ENCODE measurements around the gene ANO10.

The ANO10 gene

GRCh38 chr3:43405888-43406642, 215.7 kb downstream of the ANO10 start:
- Histone ChIP-seq H2AK5ac (ENCODE audit: low read length) (no peak overlapping the region), H3K56ac (ENCODE audit: low read length) (no peak overlapping the region), H3K27me3 (ENCODE audit: insufficient read depth, low read length, poor library complexity) (no peaks in the 10 kb centered on the region), H4K5ac (ENCODE audit: low read length) (no peak overlapping the region), H2BK5ac (ENCODE audit: low read length) (no peak overlapping the region), H3K27ac (ENCODE audit: low read depth, low read length) (no peak overlapping the region), H3K79me2 (ENCODE audit: control insufficient read depth, insufficient read depth, low read length) (no peaks in the 10 kb centered on the region), H2BK15ac (replicated peaks; ENCODE audit: low read depth) (no peak overlapping the region), H3K79me1 (ENCODE audit: low read length) (no peaks in the 10 kb centered on the region), H3K4me2 (ENCODE audit: low read length) (no peak overlapping the region), H3K36me3 (ENCODE audit: control insufficient read depth, insufficient read depth, low read length) (no peaks in the 10 kb centered on the region), H4K8ac (ENCODE audit: low read depth, low read length) (no peak overlapping the region), H3K23ac (ENCODE audit: low read length) (no peak overlapping the region), H3K4ac (ENCODE audit: low read depth, low read length) (no peak overlapping the region), H3K9ac (ENCODE audit: low read length) (no peak overlapping the region), H3K4me1 (ENCODE audit: control insufficient read depth, low read depth, low read length) (no peaks in the 10 kb centered on the region), H3K18ac (ENCODE audit: low read length) (no peak overlapping the region), H3K4me3 (ENCODE audit: low read length) (no peak overlapping the region), H2BK120ac (ENCODE audit: low read depth, low read length) (no peak overlapping the region)
- no CpG with 5 or more reads among the region's 11 CpGs for WGBS (ENCODE audit: extremely low coverage, insufficient coverage, low lambda C conversion rate)
- no peak for DNase-seq

GRCh38 chr3:43400781-43401730, 220.8 kb downstream of the ANO10 start:
- no peaks in the 10 kb centered on the region for H3K27me3 ChIP-seq (ENCODE audit: insufficient read depth, low read length, poor library complexity)
- no peak for DNase-seq
- no peak overlapping the region for H3K4me3 ChIP-seq (ENCODE audit: low read length)
- H3K56ac ChIP-seq (ENCODE audit: low read length) = no peak overlapping the region
- H3K9ac ChIP-seq (ENCODE audit: low read length) = no peak overlapping the region
- H3K4ac ChIP-seq (ENCODE audit: low read depth, low read length) = no peak overlapping the region
- no peaks in the 10 kb centered on the region for H3K36me3 ChIP-seq (ENCODE audit: control insufficient read depth, insufficient read depth, low read length)
- no peak overlapping the region for H2BK120ac ChIP-seq (ENCODE audit: low read depth, low read length)
- H3K27ac ChIP-seq (ENCODE audit: low read depth, low read length) = no peak overlapping the region
- no peak overlapping the region for H3K23ac ChIP-seq (ENCODE audit: low read length)
- no peak overlapping the region for H3K4me2 ChIP-seq (ENCODE audit: low read length)
- H3K18ac ChIP-seq (ENCODE audit: low read length) = no peak overlapping the region
- no peaks in the 10 kb centered on the region for H3K79me2 ChIP-seq (ENCODE audit: control insufficient read depth, insufficient read depth, low read length)
- no peak overlapping the region for H2BK5ac ChIP-seq (ENCODE audit: low read length)
- H2AK5ac ChIP-seq (ENCODE audit: low read length) = no peak overlapping the region
- H3K4me1 ChIP-seq (ENCODE audit: control insufficient read depth, low read depth, low read length) = no peaks in the 10 kb centered on the region
- H4K8ac ChIP-seq (ENCODE audit: low read depth, low read length) = no peak overlapping the region
- WGBS (ENCODE audit: extremely low coverage, insufficient coverage, low lambda C conversion rate) = no CpG with 5 or more reads among the region's 9 CpGs
- H2BK15ac ChIP-seq (replicated peaks; ENCODE audit: low read depth) = no peak overlapping the region
- no peaks in the 10 kb centered on the region for H3K79me1 ChIP-seq (ENCODE audit: low read length)
- H4K5ac ChIP-seq (ENCODE audit: low read length) = no peak overlapping the region

- Histone ChIP-seq H2BK5ac (ENCODE audit: low read length) (no peak overlapping the region), H4K8ac (ENCODE audit: low read depth, low read length) (no peak overlapping the region), H2BK120ac (ENCODE audit: low read depth, low read length) (no peak overlapping the region), H2BK15ac (replicated peaks; ENCODE audit: low read depth) (no peak overlapping the region), H3K36me3 (ENCODE audit: control insufficient read depth, insufficient read depth, low read length) (no peaks in the 10 kb centered on the region), H3K79me2 (ENCODE audit: control insufficient read depth, insufficient read depth, low read length) (no peaks in the 10 kb centered on the region), H3K27ac (ENCODE audit: low read depth, low read length) (no peak overlapping the region), H3K79me1 (ENCODE audit: low read length) (no peaks in the 10 kb centered on the region), H3K4me1 (ENCODE audit: control insufficient read depth, low read depth, low read length) (no peaks in the 10 kb centered on the region), H3K23ac (ENCODE audit: low read length) (no peak overlapping the region), H3K27me3 (ENCODE audit: insufficient read depth, low read length, poor library complexity) (no peaks in the 10 kb centered on the region), H2AK5ac (ENCODE audit: low read length) (no peak overlapping the region), H3K9ac (ENCODE audit: low read length) (no peak overlapping the region), H3K4me2 (ENCODE audit: low read length) (no peak overlapping the region), H3K56ac (ENCODE audit: low read length) (no peak overlapping the region), H4K5ac (ENCODE audit: low read length) (no peak overlapping the region), H3K18ac (ENCODE audit: low read length) (no peak overlapping the region), H3K4ac (ENCODE audit: low read depth, low read length) (no peak overlapping the region), H3K4me3 (ENCODE audit: low read length) (no peak overlapping the region)
- no peak for DNase-seq
- WGBS (ENCODE audit: extremely low coverage, insufficient coverage, low lambda C conversion rate) = no CpG with 5 or more reads among the region's 1 CpG
These were observed 221.6 kb downstream of the ANO10 start for GRCh38 chr3:43400167-43400566.

- Histone ChIP-seq H4K5ac (ENCODE audit: low read length) (no peak overlapping the region), H2BK5ac (ENCODE audit: low read length) (no peak overlapping the region), H3K27ac (ENCODE audit: low read depth, low read length) (no peak overlapping the region), H3K4me1 (ENCODE audit: control insufficient read depth, low read depth, low read length) (no peaks in the 10 kb centered on the region), H3K4ac (ENCODE audit: low read depth, low read length) (no peak overlapping the region), H3K27me3 (ENCODE audit: insufficient read depth, low read length, poor library complexity) (no peaks in the 10 kb centered on the region), H3K9ac (ENCODE audit: low read length) (no peak overlapping the region), H2AK5ac (ENCODE audit: low read length) (no peak overlapping the region), H3K79me1 (ENCODE audit: low read length) (no peaks in the 10 kb centered on the region), H4K8ac (ENCODE audit: low read depth, low read length) (no peak overlapping the region), H3K4me3 (ENCODE audit: low read length) (no peak overlapping the region), H3K4me2 (ENCODE audit: low read length) (no peak overlapping the region), H3K23ac (ENCODE audit: low read length) (no peak overlapping the region), H3K36me3 (ENCODE audit: control insufficient read depth, insufficient read depth, low read length) (no peaks in the 10 kb centered on the region), H3K18ac (ENCODE audit: low read length) (no peak overlapping the region), H2BK120ac (ENCODE audit: low read depth, low read length) (no peak overlapping the region), H3K56ac (ENCODE audit: low read length) (no peak overlapping the region), H3K79me2 (ENCODE audit: control insufficient read depth, insufficient read depth, low read length) (no peaks in the 10 kb centered on the region), H2BK15ac (replicated peaks; ENCODE audit: low read depth) (no peak overlapping the region)
- no peak for DNase-seq
- no CpG with 5 or more reads among the region's 6 CpGs for WGBS (ENCODE audit: extremely low coverage, insufficient coverage, low lambda C conversion rate)
These were observed 222.8 kb downstream of the ANO10 start for GRCh38 chr3:43399034-43399433.

- no peak overlapping the region for H3K4me2 ChIP-seq (ENCODE audit: low read length)
- no peak overlapping the region for H3K9ac ChIP-seq (ENCODE audit: low read length)
- no peak overlapping the region for H2BK15ac ChIP-seq (replicated peaks; ENCODE audit: low read depth)
- H2BK5ac ChIP-seq (ENCODE audit: low read length) = no peak overlapping the region
- no peak overlapping the region for H3K4ac ChIP-seq (ENCODE audit: low read depth, low read length)
- H2AK5ac ChIP-seq (ENCODE audit: low read length) = no peak overlapping the region
- no CpG with 5 or more reads among the region's 2 CpGs for WGBS (ENCODE audit: extremely low coverage, insufficient coverage, low lambda C conversion rate)
- H3K4me1 ChIP-seq (ENCODE audit: control insufficient read depth, low read depth, low read length) = peaks cover 6% of the 10 kb centered on the region
- H3K79me2 ChIP-seq (ENCODE audit: control insufficient read depth, insufficient read depth, low read length) = no peaks in the 10 kb centered on the region
- H3K18ac ChIP-seq (ENCODE audit: low read length) = no peak overlapping the region
- DNase-seq = peak; percentile 37
- H3K27ac ChIP-seq (ENCODE audit: low read depth, low read length) = no peak overlapping the region
- no peaks in the 10 kb centered on the region for H3K36me3 ChIP-seq (ENCODE audit: control insufficient read depth, insufficient read depth, low read length)
- H4K5ac ChIP-seq (ENCODE audit: low read length) = no peak overlapping the region
- H4K8ac ChIP-seq (ENCODE audit: low read depth, low read length) = no peak overlapping the region
- no peak overlapping the region for H2BK120ac ChIP-seq (ENCODE audit: low read depth, low read length)
- H3K23ac ChIP-seq (ENCODE audit: low read length) = no peak overlapping the region
- no peak overlapping the region for H3K4me3 ChIP-seq (ENCODE audit: low read length)
- no peaks in the 10 kb centered on the region for H3K27me3 ChIP-seq (ENCODE audit: insufficient read depth, low read length, poor library complexity)
- no peak overlapping the region for H3K56ac ChIP-seq (ENCODE audit: low read length)
- no peaks in the 10 kb centered on the region for H3K79me1 ChIP-seq (ENCODE audit: low read length)
These were observed 227.7 kb downstream of the ANO10 start for GRCh38 chr3:43394041-43394554.
